ENCODE measurements around the gene NHLRC4. TPM values are rescaled to one million over a fixed set of nuclear protein-coding genes. Genes with fewer than 3 reads are reported as not detected.

The NHLRC4 gene
- total and polyA plus RNA-seq, 2 of the 13 experiments (the other 11 are each of a cell fraction or from before 2014, with no cell fraction given): 0.40 to 0.59 TPM

DNA sequence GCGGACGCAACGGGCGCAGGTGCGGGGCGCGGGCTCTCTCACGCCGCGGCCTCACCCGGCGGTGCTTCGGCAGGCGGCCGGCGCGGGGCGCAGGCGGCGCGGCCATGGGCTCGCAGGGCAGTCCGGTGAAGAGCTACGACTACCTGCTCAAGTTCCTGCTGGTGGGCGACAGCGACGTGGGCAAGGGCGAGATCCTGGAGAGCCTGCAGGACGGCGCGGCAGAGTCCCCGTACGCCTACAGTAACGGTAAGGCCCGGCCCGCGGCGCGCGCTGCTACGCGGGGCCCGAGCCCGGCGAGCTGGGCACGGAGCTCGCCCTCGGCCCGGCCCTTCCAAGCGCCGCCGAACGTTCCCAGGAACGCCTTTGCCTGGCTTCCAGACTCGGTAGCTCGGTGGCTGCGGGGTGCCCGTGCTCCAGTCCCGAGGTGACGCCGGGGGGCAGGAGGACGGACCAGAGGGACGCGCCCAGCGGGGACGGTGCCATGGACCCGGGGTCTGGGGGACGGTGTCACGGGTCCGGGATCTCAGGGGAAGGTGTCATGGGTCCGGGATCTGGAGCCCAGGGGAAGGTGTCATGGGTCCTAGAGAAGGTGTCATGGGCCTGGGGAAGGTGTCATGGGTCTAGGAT, 23.5 kb downstream of the NHLRC4 start (continued):
- TF ChIP-seq HMGXB4 (CRISPR knock-in tag; IDR thresholded peaks at IDR 0.05; ENCODE audit: borderline replicate concordance in 1 of 2, low read depth in 1 of 2) (0 out of 4 replicates have a peak, but pooled peaks of 1 of the 2 experiments have one; percentile 8), SRF (IDR thresholded peaks at IDR 0.05; ENCODE audit: low read depth, low read length) (no peak), ZNF737 (CRISPR knock-in tag; IDR thresholded peaks at IDR 0.05; ENCODE audit: borderline replicate concordance) (no peak), ZNF136 (CRISPR knock-in tag; IDR thresholded peaks at IDR 0.05; ENCODE audit: low read depth) (no peak), ZBTB33 (CRISPR knock-in tag; IDR thresholded peaks at IDR 0.05) (no peak), RNF2 (conservative IDR thresholded peaks at IDR 0.05; ENCODE audit: low read depth) (0 out of 2 replicates have a peak, but pooled peaks have one; percentile 43), KLF12 (CRISPR knock-in tag; IDR thresholded peaks at IDR 0.05; ENCODE audit: borderline replicate concordance) (peak; percentile 31; the same call in 1 of the 2 replicates), ZKSCAN1 (IDR thresholded peaks at IDR 0.05; ENCODE audit: low read length) (no peak), PHF21A (CRISPR knock-in tag; IDR thresholded peaks at IDR 0.05) (no peak), TFDP2 (CRISPR knock-in tag; IDR thresholded peaks at IDR 0.05) (no peak), TGIF2 (CRISPR knock-in tag; IDR thresholded peaks at IDR 0.05) (no peak; the same call in 1 of the 2 replicates), ZNF563 (CRISPR knock-in tag; IDR thresholded peaks at IDR 0.05) (peak; percentile 75; the same call in 1 of the 2 replicates), NFRKB (IDR thresholded peaks at IDR 0.05) (no peak), ZFYVE20 (CRISPR knock-in tag; IDR thresholded peaks at IDR 0.05; ENCODE audit: borderline replicate concordance, low read depth) (no peak), HOXA9 (CRISPR knock-in tag; IDR thresholded peaks at IDR 0.05; ENCODE audit: borderline replicate concordance) (no peak), MYPOP (CRISPR knock-in tag; IDR thresholded peaks at IDR 0.05) (no peak; the same call in 1 of the 2 replicates), ZFP90 (CRISPR knock-in tag; IDR thresholded peaks at IDR 0.05; ENCODE audit: borderline replicate concordance) (no peak)
- TF ChIP-seq, protein P1, sequence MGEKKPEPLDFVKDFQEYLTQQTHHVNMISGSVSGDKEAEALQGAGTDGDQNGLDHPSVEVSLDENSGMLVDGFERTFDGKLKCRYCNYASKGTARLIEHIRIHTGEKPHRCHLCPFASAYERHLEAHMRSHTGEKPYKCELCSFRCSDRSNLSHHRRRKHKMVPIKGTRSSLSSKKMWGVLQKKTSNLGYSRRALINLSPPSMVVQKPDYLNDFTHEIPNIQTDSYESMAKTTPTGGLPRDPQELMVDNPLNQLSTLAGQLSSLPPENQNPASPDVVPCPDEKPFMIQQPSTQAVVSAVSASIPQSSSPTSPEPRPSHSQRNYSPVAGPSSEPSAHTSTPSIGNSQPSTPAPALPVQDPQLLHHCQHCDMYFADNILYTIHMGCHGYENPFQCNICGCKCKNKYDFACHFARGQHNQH (CRISPR knock-in tag; IDR thresholded peaks at IDR 0.05): no peak
- TF ChIP-seq, protein P2, sequence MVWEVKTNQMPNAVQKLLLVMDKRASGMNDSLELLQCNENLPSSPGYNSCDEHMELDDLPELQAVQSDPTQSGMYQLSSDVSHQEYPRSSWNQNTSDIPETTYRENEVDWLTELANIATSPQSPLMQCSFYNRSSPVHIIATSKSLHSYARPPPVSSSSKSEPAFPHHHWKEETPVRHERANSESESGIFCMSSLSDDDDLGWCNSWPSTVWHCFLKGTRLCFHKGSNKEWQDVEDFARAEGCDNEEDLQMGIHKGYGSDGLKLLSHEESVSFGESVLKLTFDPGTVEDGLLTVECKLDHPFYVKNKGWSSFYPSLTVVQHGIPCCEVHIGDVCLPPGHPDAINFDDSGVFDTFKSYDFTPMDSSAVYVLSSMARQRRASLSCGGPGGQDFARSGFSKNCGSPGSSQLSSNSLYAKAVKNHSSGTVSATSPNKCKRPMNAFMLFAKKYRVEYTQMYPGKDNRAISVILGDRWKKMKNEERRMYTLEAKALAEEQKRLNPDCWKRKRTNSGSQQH (CRISPR knock-in tag; IDR thresholded peaks at IDR 0.05; ENCODE audit: low read depth): no peak
- TF ChIP-seq, protein P3, sequence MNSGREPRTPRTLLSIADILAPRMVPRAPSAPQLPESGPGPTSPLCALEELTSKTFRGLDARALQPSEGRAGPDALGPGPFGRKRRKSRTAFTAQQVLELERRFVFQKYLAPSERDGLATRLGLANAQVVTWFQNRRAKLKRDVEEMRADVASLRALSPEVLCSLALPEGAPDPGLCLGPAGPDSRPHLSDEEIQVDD (CRISPR knock-in tag; IDR thresholded peaks at IDR 0.05; ENCODE audit: borderline replicate concordance): peak; percentile 20; the same call in 1 of the 2 replicates
